ENCODE measurements around the gene WDR31. TPM values are rescaled to one million over a fixed set of nuclear protein-coding genes. Genes with fewer than 3 reads are reported as not detected.

The WDR31 gene
- total RNA-seq, 1 experiment from 2014 or later, result 1.7 TPM

DNA sequence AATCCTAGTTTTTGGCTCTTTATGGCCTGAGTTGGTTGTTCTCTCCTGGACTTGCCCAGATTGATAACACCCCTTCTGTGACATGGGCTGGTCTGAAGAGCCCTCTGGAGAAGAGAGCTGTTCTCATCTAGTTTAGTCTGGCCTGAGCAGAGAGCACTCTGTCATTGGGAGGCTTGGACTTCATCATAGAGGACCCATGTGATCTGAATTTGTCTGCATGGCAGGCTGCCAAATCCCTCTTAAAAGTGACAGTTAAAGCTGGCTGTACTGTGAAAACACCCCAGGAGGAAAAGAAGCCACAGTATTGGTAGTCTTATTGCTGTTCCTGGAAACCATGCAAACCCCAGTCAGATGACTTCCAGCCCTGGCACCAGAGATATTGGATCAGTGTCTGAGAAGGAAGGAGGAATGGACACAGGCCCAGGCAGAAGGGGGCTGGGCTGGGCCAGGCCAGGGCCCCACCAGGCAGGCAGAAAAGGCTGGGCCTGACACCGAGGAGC, 3.7 kb upstream of the WDR31 start:
- DNase-seq (ENCODE audit: extremely low read depth, low read depth), result no peak

DNA sequence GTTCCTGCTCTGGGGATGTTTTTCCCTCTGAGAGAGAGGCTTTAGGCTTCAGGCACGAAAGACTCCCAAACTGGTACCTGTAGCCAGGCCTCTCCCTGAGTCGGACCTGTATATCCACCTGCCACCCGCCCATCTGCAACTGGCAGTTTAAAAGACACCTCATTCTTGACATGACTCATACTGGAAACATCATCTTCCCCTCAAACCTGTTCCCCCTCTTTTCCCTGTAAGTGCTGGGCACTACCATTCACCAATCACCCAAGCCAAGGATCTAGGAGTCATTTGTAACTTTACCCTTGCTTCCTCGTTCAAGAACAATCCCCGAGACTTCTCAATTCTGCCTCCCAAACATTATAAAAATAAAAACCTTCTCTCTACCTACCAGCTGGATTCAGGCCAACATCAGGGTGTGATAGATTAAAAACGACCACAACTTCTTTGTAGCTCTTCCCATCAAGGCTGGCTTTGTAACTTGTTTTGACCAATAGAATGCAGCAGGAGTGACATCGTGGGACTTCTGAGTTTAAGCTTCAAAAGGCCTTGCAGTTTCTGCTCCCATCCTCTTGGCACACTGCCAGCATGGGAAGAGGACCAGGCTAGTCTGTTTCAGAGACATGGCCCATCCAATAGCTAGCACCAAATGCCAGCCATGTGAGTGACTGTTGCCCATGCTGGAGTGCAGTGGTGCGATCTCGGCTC, 1.8 kb upstream of the WDR31 start:
- DNase-seq (ENCODE audit: extremely low read depth, low read depth), result no peak

DNA sequence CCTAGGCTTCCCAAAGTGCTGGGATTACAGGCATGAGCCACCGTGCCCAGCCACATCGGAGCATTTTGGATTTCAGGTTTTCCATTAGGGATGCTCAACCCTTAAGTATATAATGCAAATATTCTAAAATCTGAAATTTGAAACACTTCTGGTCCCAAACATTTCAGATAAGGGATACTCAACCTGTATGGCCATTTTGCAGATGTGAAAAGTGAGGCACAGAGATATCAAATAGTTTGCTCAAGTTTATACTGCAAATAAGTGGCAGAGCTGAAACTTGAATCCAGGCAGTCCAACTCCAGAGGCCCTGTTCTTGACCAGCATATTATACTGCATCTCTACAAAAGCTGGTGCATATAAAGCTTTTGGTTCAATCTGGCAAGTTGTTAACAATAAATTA, 2.4 kb downstream of the WDR31 start:
- no peak for DNase-seq (ENCODE audit: extremely low read depth, low read depth)

DNA sequence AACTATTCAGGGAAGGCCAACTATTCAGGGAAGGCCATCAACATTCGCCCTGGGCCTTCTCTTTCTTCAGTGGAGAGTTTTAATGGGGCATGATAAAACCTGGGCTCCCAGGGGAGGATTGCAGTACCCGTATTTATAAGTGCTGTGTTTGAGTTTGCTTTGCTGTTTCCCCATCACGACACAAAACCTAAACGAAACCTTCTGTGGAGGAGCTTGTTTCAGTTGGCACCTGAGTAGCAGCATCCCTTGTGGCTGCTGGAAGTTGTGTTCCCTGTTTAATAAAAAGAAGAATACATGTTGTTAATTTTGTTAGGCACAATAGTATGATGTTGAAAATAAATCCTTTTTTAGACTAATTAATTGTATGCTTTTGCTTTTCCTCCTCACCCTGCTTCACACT, 8.3 kb downstream of the WDR31 start:
- DNase-seq (ENCODE audit: extremely low read depth, low read depth), result no peak

DNA sequence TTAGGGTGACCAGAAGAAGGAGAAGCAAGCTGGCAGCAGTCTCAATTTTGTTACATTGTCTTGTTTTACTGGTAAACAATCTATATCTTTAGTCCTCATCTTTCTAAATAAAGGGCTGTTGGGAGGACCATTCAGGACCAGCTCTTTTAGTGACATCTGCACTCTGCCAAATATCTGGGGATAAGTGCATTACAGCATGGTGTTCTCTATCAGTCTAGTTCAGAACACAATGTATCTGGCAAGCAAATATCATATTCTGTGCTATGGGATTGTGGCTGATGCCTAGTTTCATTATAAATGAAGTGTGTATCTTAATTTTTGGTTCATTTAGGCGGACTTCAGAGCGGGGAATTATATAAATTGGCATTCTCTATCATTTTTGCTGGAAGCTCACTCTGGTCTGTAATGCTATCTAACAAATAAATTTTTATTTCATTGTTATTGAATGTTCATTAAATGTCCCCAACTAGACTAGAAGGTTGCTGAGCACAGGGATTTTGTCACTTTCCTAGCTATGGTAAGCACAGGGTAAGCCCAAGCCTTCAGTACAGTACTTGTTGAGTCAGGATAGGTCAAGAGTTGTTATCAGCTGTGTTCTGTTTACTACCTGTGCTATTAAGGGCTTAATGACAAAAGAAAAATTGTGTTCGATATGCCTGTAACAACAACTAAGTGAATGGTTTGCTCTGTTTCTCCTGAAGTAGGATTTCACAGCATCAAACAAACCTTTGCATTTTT, 11.9 kb downstream of the WDR31 start:
- no peak for DNase-seq (ENCODE audit: extremely low read depth, low read depth)

DNA sequence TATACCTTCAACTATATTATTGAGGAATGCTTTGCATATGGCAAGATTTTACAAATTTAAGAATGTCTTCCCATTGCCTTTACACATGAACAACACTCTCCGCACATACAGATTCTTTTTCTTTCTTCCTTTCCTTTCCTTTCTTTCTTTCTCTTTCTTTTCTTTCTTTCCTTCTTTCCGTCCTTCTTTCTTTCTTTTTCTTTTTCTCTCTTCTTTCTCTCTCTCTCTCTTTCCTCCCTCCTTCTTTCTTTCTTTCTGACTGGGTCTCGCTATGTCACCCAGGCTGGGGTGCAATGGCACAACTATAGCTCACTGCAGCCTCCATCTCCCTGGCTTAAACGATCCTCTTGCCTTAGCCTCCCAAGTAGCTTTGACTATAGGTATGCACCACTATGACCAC, 13.8 kb downstream of the WDR31 start:
- DNase-seq (ENCODE audit: extremely low read depth, low read depth), result no peak

DNA sequence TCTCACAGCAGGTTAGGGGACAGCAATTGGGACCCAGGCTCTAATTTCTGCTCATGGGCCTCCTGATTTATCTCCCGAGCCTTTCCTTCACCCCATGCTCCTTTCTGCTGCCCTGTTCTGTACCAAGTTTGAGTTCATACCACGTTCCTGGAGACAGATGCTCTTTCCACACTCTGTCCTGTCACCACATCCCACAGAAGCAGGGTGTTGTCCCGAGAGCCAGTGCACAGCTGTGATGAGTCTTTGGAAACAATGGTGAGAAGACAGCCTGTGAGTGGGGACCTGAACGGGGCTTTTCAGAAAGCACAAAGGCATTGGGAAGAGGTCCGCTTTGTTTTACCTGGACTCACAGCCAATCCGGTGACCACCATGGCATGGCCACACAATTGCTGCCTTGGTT, 17.4 kb downstream of the WDR31 start:
- DNase-seq (ENCODE audit: extremely low read depth, low read depth), result no peak

DNA sequence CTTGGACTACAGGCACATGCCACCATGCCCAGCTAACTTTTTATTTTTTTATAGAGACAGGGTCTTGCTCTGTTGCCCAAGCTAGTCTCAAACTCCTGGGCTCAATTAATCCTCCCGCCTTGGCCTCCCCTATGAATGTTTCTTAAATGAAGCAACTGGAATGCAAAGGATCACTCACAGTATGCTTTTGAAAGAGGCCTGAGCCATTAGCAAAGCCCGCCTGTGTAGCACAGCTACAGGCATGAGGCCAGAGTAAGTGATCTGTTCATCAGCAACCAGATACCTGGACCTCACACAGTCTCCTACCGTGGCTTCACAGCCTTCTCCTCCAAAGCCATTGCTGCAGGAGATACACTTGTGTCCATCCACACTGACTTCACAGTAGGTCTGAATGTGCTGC, 20.0 kb downstream of the WDR31 start:
- DNase-seq (ENCODE audit: extremely low read depth, low read depth), result no peak

DNA sequence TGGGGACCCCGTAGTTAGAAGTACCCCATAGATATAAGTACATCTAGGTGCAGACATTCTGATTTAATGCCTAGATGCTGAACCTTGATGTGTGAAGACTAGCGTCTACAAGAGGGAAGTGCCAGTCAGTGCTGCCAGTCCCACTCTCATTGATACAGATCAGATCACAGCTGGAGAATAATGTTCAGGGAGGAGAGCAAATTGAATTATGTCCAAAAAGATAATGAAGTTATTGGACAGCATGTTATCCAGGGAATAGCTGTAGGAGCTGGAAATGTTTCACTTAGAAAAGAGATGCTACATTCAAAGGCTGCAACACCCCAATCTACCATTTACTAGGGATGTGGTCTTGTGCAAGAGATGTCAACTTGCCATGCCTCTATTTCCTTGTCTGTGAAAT, 21.0 kb downstream of the WDR31 start:
- DNase-seq (ENCODE audit: extremely low read depth, low read depth), result no peak

DNA sequence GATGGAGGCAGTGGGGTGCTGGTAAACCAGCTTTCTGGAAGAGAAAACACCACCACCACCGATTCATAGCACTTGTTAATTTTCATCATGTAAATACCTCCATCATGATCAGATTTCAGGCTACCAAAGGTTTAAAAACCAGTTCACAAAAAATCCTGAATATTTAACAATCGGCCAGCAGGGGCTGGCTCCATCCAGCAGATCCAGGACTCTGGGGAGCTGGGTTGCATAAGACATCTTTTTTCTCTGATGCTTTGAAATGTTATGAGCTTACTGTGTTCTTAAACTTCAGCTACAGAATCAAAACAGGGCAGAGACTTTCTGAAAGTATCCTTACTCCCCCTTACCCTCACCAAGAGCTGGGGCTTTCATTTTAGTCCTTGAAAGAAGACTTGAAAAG, 22.3 kb downstream of the WDR31 start:
- DNase-seq (ENCODE audit: extremely low read depth, low read depth), result no peak

DNA sequence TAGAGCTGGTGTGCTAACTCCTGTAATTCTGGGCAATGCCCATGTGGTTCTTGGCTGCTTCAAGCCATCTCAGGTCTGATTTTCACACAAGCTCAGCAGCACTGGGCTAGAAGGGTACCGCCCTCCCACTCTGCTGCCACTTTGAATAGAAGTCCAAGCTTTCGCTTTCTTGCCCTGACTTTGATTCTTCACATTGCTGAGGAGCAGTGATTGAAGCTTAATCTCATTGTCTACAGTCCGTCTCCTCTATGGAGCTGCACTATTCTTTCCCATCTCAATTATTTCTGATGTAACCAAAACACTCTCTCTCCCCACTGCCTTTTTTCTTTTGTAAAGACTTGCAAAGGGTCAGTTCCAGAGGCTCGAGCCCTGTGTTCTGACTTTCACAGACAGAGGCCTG, 24.0 kb downstream of the WDR31 start:
- DNase-seq (ENCODE audit: extremely low read depth, low read depth), result no peak

DNA sequence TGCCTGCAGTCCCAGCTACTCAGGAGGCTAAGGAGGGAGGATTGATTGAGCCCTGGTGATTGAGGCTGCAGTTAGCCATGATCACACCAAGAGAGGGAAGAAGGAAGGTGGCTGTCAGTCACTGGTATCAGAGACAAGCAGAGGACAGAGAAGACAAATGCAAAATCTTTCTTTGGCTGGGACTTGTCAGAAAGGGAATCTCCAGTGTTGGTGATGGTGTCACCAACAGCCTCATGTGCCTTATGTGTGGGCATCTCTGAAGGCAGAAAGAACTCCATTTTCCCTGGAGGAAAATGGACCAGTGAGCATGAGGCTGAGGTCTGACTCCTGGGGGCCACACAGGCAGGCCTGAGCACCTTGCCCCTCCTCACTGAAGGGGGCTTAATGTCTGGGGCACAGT, 24.8 kb downstream of the WDR31 start:
- no peak for DNase-seq (ENCODE audit: extremely low read depth, low read depth)

DNA sequence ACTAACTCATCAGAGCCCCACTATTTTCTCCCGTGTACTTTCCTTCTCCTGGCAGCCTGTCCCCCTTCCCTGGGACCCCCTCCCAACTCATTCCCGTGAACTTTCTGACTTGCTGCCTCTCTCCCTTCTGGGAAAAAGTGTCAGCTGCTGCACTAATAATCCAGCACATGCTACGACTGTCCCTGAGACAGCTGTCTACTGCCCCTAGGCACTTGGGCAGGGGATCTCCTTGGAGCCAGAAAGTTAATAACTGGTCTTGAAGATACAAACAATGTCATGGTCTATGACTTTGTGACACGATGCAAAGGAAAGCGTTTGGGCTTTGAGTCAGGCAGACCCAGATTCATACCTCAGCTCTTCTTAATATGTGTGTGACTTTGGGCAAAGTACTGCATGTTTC, 26.8 kb downstream of the WDR31 start:
- no peak for DNase-seq (ENCODE audit: extremely low read depth, low read depth)

DNA sequence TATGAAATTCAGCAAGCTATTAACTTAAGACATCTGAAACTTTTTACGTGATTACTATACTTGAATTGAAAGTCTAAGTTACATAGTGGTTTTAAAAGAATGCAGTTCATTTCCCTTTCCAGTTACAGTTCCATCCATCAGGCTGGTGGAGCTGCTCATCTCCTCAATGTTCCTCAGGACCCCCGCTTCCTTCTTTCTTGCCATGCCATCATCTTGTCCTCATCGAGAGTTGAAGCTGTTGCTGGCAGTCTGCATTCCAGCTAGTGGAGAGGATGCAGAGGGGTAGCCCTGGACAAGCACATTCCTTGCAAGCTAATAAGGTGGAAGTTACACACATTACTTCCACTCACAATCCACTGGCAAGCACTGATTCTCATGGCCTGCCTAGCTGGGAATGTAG, 28.1 kb downstream of the WDR31 start:
- DNase-seq (ENCODE audit: extremely low read depth, low read depth), result no peak

DNA sequence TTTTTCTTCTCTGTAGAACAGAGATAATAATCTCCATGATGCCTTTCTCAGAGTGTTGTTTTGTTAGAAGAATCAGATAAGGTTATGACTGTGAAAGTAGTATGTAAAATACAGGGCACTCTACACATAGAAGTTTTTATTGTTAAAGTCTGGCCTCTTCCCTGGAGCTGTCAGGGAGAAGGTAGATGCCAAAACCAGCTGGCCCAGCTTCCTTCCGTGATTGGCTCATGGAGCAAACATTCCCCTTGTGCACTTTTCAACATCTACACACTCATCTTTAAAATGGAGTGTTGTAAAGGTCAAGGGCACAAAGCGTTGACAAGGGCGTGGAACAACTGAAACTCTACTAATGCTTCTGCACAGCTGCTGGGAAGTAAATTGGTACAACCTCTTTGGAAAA, 29.5 kb downstream of the WDR31 start:
- DNase-seq (ENCODE audit: extremely low read depth, low read depth), result no peak

DNA sequence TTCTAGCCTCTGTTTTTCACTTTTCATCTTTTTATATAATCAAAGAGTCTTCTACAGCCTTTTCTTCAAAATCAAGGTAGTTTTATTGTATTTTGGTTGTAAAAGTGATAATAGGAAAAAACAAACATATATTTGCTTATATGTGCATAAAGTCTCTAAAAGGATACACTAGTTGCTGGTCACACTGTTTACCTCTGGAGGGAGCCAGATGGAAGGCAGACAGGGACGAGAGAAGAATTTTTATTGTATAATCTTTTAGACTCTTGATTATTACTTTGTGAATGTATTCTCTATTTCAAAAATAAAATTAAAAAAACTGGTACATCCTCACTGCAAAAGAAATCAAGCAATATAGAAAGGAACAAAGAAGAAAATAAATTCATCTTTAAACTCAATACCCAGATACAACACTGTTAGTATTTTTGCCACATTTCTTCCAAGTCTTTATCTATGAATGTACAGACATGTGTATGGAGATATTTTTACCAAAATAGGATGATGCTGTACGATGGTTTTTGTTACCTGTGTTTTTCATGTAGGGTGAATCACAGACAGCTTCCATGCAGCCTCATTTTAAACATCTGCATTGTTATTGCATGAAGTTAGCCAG, 30.8 kb downstream of the WDR31 start:
- peak; percentile 49 for DNase-seq (ENCODE audit: extremely low read depth, low read depth)

DNA sequence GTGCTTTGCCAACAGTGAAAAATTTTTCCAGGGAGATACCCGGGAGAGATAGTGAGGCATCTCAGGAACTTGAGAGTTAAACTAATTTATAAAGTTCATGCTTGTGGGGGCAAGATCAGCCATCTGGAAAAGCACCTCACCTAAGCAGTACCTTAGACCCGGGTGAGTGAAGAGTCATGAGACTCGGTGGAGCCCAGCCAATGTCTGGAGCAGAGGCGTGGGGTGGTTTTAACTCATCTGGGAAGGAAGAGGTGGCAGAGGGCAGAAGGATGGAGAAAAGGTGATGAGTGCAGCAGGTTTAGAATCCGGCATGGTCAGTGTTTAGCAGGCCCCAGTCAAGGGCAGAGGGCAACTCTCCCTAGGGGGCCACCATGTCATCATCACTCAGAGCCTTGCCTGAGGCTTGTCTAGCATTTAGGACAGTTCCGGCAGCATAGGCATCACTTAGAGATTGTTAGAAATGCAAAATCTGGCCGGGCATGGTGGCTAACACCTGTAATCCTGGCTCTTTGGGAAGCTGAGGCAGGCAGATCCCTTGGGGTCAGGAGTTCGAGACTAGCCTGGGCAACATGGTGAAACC, 32.6 kb downstream of the WDR31 start:
- DNase-seq (ENCODE audit: extremely low read depth, low read depth), result no peak

DNA sequence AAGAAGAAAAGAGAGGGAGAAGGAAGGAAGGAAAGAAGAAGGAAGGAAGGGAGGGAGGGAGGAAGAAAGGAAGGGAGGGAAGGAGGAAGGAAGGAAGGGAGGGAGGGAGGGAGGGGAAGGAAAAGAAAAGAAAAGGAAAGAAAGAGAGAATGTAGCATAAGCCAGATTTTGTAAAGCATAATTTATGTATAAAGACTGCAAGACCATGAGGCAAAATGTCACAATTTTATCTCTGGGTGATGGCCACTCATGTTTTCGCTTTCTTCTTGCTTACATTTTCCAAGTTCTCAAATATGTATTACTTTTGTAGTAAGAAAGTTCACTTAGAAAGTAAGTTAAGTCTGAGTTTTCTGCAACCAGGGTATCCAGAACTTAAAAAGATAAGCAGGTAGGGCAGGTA, 33.5 kb downstream of the WDR31 start:
- DNase-seq (ENCODE audit: extremely low read depth, low read depth), result no peak

DNA sequence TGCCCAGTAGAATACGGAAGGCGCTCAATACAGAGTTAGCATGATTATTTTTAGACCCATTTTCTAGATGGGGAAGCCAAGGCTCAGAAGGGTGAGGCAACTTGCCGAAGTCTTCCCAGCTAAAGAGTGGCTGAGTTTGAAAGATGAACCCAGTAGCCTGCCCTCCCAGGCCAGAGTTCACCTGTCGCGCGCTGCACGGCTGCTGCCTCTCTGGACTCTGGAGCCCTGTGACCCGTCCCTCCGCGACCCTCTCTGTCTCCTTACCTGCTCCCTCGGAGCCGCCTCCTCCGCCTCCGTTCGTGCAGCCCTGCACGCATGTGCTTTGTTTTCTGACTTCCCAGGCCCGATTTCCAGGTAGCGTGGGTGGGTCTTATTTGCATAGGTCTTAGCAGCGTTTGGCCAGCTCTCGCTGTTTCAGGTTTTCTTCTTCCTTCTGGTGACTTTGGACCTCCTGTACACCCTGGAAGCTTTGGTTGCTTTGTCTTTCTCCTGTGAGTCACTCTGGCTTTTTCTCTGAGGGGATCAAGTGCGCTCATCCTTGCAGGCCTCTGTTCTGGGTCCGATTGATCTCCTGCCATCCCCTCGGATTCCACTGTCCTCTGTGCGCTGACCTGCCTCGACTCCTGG, 37.2 kb downstream of the WDR31 start, which contains the start of gene RNF183:
Gene RNF183 (minus strand): TSS at position 585 of the 627 bp plus-strand sequence. CDS start 5,192 bp downstream, outside the sequence.
- no peak for DNase-seq (ENCODE audit: extremely low read depth, low read depth)

DNA sequence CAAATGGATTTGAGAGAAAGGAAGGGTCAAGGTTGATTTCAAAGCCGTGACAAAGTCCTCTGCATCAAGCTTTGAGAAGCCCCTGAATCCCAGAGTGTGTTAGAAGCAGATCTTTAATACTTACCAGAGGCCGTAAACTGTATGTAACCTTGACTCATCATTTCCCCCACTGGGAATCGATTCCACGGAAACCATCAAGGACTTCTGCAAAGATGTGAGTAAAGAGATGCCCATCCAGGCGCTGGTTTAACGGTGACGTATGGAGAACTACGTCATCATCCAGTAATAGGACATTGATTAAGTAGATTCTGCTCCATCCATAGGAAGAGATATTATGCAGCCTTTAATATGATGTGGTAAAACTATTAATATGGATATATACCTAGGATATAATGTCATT, 38.5 kb downstream of the WDR31 start:
- no peak for DNase-seq (ENCODE audit: extremely low read depth, low read depth)

DNA sequence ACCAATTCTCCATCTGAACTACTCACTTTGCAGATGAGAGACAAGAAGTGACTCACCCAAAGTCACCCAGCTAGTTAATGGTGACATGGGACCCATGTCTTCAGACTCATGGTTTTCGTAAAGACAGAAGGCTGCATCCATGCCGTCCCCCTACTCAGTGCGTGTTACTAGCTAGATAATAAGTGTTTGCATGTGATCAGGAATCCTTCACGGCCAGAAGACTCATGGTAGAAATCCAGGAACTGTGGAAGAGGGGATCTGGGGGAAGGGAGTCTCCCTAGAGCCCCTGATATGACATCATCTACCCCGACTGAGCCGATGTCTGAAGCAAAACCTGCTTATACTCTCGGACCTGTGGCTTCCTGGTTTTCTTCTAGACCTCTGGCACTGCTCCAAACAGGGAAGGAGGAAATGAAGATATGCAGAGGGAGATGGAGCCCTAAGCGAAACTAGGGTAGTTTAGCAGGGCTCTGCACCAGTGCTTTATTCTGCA, 40.2 kb downstream of the WDR31 start:
- DNase-seq (ENCODE audit: extremely low read depth, low read depth), result no peak
